ENCODE data around the gene HIC1. TPM values are rescaled to one million over a fixed set of nuclear protein-coding genes. Genes with fewer than 3 reads are reported as not detected.

HIC1 gene
- total and polyA plus RNA-seq, 2 experiments from 2014 or later, result 9.4 to 10.2 TPM

- H3K27me3 ChIP-seq, result peaks cover 59% of the 10 kb centered on the region
These were observed 35.2 kb upstream of the HIC1 start for GRCh38 chr17:2019723-2020122.

GRCh38 chr17:2020721-2021120 is 34.2 kb upstream of the HIC1 start:
- no peak for DNase-seq (ENCODE audit: low spot score)
- no peaks in the 10 kb centered on the region for H3K36me3 ChIP-seq (replicated peaks; ENCODE audit: insufficient read depth, low read depth)
- peaks cover 14% of the 10 kb centered on the region for H3K4me1 ChIP-seq (ENCODE audit: insufficient read depth)
- no peak overlapping the region for H3K4me3 ChIP-seq
- H2AFZ ChIP-seq, result no peak overlapping the region
- peaks cover 67% of the 10 kb centered on the region for H3K27me3 ChIP-seq
- H4K20me1 ChIP-seq (ENCODE audit: insufficient read depth, poor library complexity, severe bottlenecking), result no peaks in the 10 kb centered on the region
- H3K27ac ChIP-seq, result no peak overlapping the region
- H3K79me2 ChIP-seq, result no peaks in the 10 kb centered on the region
- TF ChIP-seq EZH2 (IDR thresholded peaks at IDR 0.05; ENCODE audit: borderline replicate concordance), result no peak
- no peak for TF ChIP-seq EZH2phosphoT487 (IDR thresholded peaks at IDR 0.05; ENCODE audit: low read depth, severe bottlenecking, unreplicated experiment)
- no peak for TF ChIP-seq CTCF (IDR thresholded peaks at IDR 0.05; ENCODE audit: poor library complexity)
- H3K9me3 ChIP-seq (ENCODE audit: low read depth), result no peaks in the 10 kb centered on the region
- H3K9me2 ChIP-seq (replicated peaks; ENCODE audit: insufficient read depth), result no peaks in the 10 kb centered on the region
- no peak overlapping the region for H3K4me2 ChIP-seq
- WGBS (ENCODE audit: low lambda C conversion rate, missing lambda C conversion rate), result 71% methylated on average over 8 of the region's 8 CpGs

More at GRCh38 chr17:2019723-2020122, 35.2 kb upstream of the HIC1 start:
- H3K4me3 ChIP-seq, result no peak overlapping the region
- H3K79me2 ChIP-seq, result no peaks in the 10 kb centered on the region
- H3K4me1 ChIP-seq (ENCODE audit: insufficient read depth), result peaks cover 9% of the 10 kb centered on the region
- no peaks in the 10 kb centered on the region for H3K9me3 ChIP-seq (ENCODE audit: low read depth)
- H3K36me3 ChIP-seq (replicated peaks; ENCODE audit: insufficient read depth, low read depth), result no peaks in the 10 kb centered on the region
- no peak for DNase-seq (ENCODE audit: low spot score)
- TF ChIP-seq EZH2 (IDR thresholded peaks at IDR 0.05; ENCODE audit: borderline replicate concordance) (no peak), CTCF (IDR thresholded peaks at IDR 0.05; ENCODE audit: poor library complexity) (no peak), EZH2phosphoT487 (IDR thresholded peaks at IDR 0.05; ENCODE audit: low read depth, severe bottlenecking, unreplicated experiment) (no peak)
- no peak overlapping the region for H3K4me2 ChIP-seq
- WGBS (ENCODE audit: low lambda C conversion rate, missing lambda C conversion rate), result 77% methylated on average over 8 of the region's 8 CpGs
- no peak overlapping the region for H3K27ac ChIP-seq
- H4K20me1 ChIP-seq (ENCODE audit: insufficient read depth, poor library complexity, severe bottlenecking), result no peaks in the 10 kb centered on the region
- H2AFZ ChIP-seq, result no peak overlapping the region
- no peaks in the 10 kb centered on the region for H3K9me2 ChIP-seq (replicated peaks; ENCODE audit: insufficient read depth)

GRCh38 chr17:2022647-2023240 is 32.2 kb upstream of the HIC1 start:
- 88% methylated on average over 15 of the region's 15 CpGs for WGBS (ENCODE audit: low lambda C conversion rate, missing lambda C conversion rate)

More at GRCh38 chr17:2022647-2023240, 32.2 kb upstream of the HIC1 start:
- no peak overlapping the region for H3K27ac ChIP-seq
- no peak overlapping the region for H3K4me2 ChIP-seq
- H3K79me2 ChIP-seq, result no peaks in the 10 kb centered on the region
- no peak overlapping the region for H3K4me3 ChIP-seq
- H3K27me3 ChIP-seq, result peaks cover 82% of the 10 kb centered on the region
- TF ChIP-seq CTCF (IDR thresholded peaks at IDR 0.05; ENCODE audit: poor library complexity) (no peak), EZH2 (IDR thresholded peaks at IDR 0.05; ENCODE audit: borderline replicate concordance) (no peak), EZH2phosphoT487 (IDR thresholded peaks at IDR 0.05; ENCODE audit: low read depth, severe bottlenecking, unreplicated experiment) (no peak)
- no peaks in the 10 kb centered on the region for H3K9me3 ChIP-seq (ENCODE audit: low read depth)
- H3K9me2 ChIP-seq (replicated peaks; ENCODE audit: insufficient read depth), result no peaks in the 10 kb centered on the region
- H2AFZ ChIP-seq, result no peak overlapping the region
- peaks cover 16% of the 10 kb centered on the region for H3K4me1 ChIP-seq (ENCODE audit: insufficient read depth)
- no peaks in the 10 kb centered on the region for H4K20me1 ChIP-seq (ENCODE audit: insufficient read depth, poor library complexity, severe bottlenecking)
- no peak for DNase-seq (ENCODE audit: low spot score)
- H3K36me3 ChIP-seq (replicated peaks; ENCODE audit: insufficient read depth, low read depth), result no peaks in the 10 kb centered on the region
